KMS-11 (cell line): ENCODE measurements around the gene OBSCN.
"Not testable (repeated sequence)": the region's sequence is repeated elsewhere in the genome, so short reads cannot be mapped to it uniquely, and the experiment has no call there.

Source experiments
- H2AFZ ChIP-seq: fragments of 200-600 bp; sonication (generic); 2 replicates; pipeline ENCODE4 v1.6.1; 2016; ENCODE audit warnings: antibody characterized with exemption, mixed run types, low read depth
- H3K27ac ChIP-seq: fragments of 200-600 bp; sonication (generic); 2 replicates; pipeline ENCODE4 v1.6.1; 2016; ENCODE audit warnings: mild to moderate bottlenecking, mixed run types
- H3K27me3 ChIP-seq: fragments of 200-600 bp; sonication (generic); 2 replicates; pipeline ENCODE4 v1.6.1; 2017; ENCODE audit warnings: mild to moderate bottlenecking, low read depth, mixed run types, moderate library complexity; ENCODE audit not compliant: insufficient read depth
- H3K36me3 ChIP-seq: fragments of 200-600 bp; sonication (generic); 2 replicates; pipeline ENCODE4 v1.6.1; 2017; ENCODE audit warnings: mild to moderate bottlenecking, mixed run types; ENCODE audit not compliant: insufficient read depth
- H3K4me1 ChIP-seq: fragments of 200-600 bp; sonication (generic); 2 replicates; pipeline ENCODE4 v1.6.1; 2016; ENCODE audit warnings: mild to moderate bottlenecking, low read depth, mixed run types; ENCODE audit not compliant: poor library complexity, severe bottlenecking
- H3K4me2 ChIP-seq: fragments of 200-600 bp; sonication (generic); 2 replicates; pipeline ENCODE4 v1.7.0; 2016; ENCODE audit warnings: mild to moderate bottlenecking, mixed run types
- H3K4me3 ChIP-seq: fragments of 200-600 bp; sonication (generic); IDR thresholded peaks from 2 replicates; pipeline ENCODE4 v1.6.1; 2017; ENCODE audit warnings: low read depth, low read length, mixed read lengths; ENCODE audit not compliant: insufficient read depth
- H3K79me2 ChIP-seq: fragments of 200-600 bp; sonication (generic); 2 replicates; pipeline ENCODE4 v1.6.1; 2016; ENCODE audit warnings: low read depth, mixed run types; ENCODE audit not compliant: insufficient read depth
- H3K9ac ChIP-seq: fragments of 200-600 bp; sonication (generic); 2 replicates; pipeline ENCODE4 v1.6.1; 2016; ENCODE audit warnings: mild to moderate bottlenecking, mixed run types
- H4K20me1 ChIP-seq: fragments of 200-600 bp; sonication (generic); 2 replicates; pipeline ENCODE4 v1.6.1; 2016; ENCODE audit warnings: mild to moderate bottlenecking, mixed run types; ENCODE audit not compliant: insufficient read depth
- CTCF ChIP-seq: fragments of 200-600 bp; sonication (generic); conservative IDR thresholded peaks from 2 replicates; pipeline ENCODE4 v1.6.1; 2017; ENCODE audit warnings: low read depth, mild to moderate bottlenecking, antibody characterized with exemption, low read length, moderate library complexity, mixed read lengths

The OBSCN gene

DNA sequence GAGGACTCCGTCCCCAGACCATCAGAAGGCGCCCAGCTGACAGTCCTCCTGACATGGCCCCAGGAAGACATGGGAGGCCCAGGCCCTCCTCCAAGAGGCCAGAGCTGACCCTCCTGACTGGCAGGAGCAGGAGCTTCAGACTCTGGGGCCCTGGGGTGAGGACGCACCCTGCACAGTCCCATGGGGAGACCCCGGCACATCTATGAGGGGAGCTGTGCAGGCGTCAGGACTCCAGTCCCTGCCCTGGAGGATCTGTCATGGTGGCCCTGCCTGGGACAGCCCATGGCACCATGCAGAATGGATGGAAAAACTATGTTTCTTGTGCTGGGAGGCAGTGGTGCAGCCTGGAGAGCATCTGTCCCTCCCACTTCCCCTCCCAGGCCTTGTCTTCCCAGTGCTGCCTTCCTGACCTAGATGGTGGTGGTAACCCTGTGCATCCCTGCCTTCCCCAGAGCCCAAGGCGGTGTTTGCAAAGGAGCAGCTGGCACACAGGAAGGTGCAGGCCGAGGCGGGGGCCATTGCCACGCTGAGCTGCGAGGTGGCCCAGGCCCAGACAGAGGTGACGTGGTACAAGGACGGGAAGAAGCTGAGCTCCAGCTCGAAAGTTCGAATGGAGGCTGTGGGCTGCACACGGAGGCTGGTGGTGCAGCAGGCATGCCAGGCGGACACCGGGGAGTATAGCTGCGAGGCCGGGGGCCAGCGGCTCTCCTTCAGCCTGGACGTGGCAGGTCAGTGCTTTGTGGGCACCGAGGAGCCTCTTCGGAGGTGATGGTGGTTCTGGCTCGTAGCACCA is 41.9 kb downstream of the OBSCN start:
- H2AFZ ChIP-seq = no peak overlapping the region
- no peaks in the 10 kb centered on the region for H3K4me1 ChIP-seq
- H3K27ac ChIP-seq = no peak overlapping the region
- H3K27me3 ChIP-seq = no peaks in the 10 kb centered on the region
- H3K4me2 ChIP-seq = no peak overlapping the region
- H3K36me3 ChIP-seq = no peaks in the 10 kb centered on the region; the same call in 1 of the 2 replicates
- TF ChIP-seq CTCF = no peak
- H3K9ac ChIP-seq = no peak overlapping the region
- H4K20me1 ChIP-seq = no peaks in the 10 kb centered on the region
- no peak overlapping the region for H3K4me3 ChIP-seq
- no peaks in the 10 kb centered on the region for H3K79me2 ChIP-seq

- H3K4me1 ChIP-seq, H3K27ac ChIP-seq, H3K4me3 ChIP-seq, H3K4me2 ChIP-seq, H2AFZ ChIP-seq, H3K27me3 ChIP-seq, H3K79me2 ChIP-seq, H3K36me3 ChIP-seq, H4K20me1 ChIP-seq, H3K9ac ChIP-seq: not testable (repeated sequence)
Measured at GRCh38 chr1:228252476-228252875, 44.6 kb downstream of the OBSCN start.

DNA sequence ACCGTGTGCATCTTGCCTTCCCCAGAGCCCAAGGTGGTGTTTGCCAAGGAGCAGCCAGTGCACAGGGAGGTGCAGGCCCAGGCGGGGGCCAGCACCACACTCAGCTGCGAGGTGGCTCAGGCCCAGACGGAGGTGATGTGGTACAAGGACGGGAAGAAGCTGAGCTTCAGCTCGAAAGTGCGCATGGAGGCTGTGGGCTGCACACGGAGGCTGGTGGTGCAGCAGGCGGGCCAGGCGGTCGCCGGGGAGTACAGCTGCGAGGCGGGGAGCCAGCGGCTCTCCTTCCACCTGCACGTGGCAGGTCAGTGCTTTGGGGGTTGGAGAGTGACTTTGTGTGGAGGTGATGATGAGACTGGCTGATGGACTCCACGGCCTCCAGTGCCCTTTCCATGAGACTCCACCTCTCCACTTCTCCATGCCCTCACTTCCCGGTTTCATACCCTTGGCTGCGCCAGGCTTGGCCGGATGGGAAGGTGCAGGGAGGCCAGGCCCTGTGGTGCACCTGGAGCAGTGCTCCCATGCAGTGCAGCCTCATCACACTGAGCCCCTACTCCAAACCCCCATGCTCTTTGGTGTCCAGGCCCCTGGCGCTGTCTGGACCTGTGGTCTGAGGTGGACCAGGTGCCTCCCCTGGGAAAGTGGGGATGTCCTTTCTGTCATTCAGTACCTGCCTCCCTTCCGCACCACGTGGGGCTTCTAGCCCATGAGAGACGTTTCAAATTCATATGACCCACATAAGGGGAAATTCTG is 49.0 kb downstream of the OBSCN start:
- TF ChIP-seq CTCF = no peak
- Histone ChIP-seq H2AFZ (no peak overlapping the region), H3K27ac (no peak overlapping the region), H3K4me2 (no peak overlapping the region), H3K79me2 (no peaks in the 10 kb centered on the region), H3K9ac (no peak overlapping the region), H3K4me3 (no peak overlapping the region), H3K36me3 (no peaks in the 10 kb centered on the region), H3K4me1 (no peaks in the 10 kb centered on the region), H4K20me1 (no peaks in the 10 kb centered on the region), H3K27me3 (no peaks in the 10 kb centered on the region)

DNA sequence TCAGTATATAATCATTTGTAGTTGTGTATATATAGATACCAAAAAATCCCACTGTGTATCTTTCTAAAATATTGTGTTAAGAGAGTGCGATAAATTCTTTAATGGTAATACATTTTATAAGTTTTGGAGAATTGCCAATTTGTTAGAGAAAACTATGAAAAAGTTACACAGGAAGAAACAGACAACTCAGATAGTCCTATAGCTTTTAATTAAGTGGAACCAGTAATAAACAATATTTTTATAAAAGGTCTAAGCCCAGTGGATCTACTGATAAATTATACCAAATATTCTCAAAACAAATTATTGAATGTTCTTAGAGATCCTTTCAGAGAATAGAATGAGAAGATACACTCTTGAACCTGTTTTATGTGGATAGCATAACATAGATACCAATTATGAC is 50.6 kb downstream of the OBSCN start:
- H3K36me3 ChIP-seq = no peaks in the 10 kb centered on the region
- no peaks in the 10 kb centered on the region for H4K20me1 ChIP-seq
- no peak overlapping the region for H2AFZ ChIP-seq
- H3K4me2 ChIP-seq = no peak overlapping the region
- H3K27ac ChIP-seq = no peak overlapping the region
- H3K4me1 ChIP-seq = no peaks in the 10 kb centered on the region
- H3K79me2 ChIP-seq = no peaks in the 10 kb centered on the region
- no peaks in the 10 kb centered on the region for H3K27me3 ChIP-seq
- H3K9ac ChIP-seq = no peak overlapping the region
- no peak for TF ChIP-seq CTCF
- no peak overlapping the region for H3K4me3 ChIP-seq
